Measurements from ENCODE around the gene RNF213. TPM values are rescaled to one million over a fixed set of nuclear protein-coding genes. Genes with fewer than 3 reads are reported as not detected.
"Not testable (repeated sequence)": the region's sequence is repeated elsewhere in the genome, so short reads cannot be mapped to it uniquely, and the experiment has no call there.

Gene RNF213
- total RNA-seq, 1 experiment from 2014 or later, result 117 TPM

- in situ Hi-C loops (cut with HindIII; ENCODE audit: low pct_unique_long_range_greater_than_20kb, low sequenced_read_pairs), result no loop called here
- DNase-seq (ENCODE audit: low read depth, low spot score), result no peak
These were observed 38.1 kb upstream of the RNF213 start for GRCh38 chr17:80222376-80223141.

DNA sequence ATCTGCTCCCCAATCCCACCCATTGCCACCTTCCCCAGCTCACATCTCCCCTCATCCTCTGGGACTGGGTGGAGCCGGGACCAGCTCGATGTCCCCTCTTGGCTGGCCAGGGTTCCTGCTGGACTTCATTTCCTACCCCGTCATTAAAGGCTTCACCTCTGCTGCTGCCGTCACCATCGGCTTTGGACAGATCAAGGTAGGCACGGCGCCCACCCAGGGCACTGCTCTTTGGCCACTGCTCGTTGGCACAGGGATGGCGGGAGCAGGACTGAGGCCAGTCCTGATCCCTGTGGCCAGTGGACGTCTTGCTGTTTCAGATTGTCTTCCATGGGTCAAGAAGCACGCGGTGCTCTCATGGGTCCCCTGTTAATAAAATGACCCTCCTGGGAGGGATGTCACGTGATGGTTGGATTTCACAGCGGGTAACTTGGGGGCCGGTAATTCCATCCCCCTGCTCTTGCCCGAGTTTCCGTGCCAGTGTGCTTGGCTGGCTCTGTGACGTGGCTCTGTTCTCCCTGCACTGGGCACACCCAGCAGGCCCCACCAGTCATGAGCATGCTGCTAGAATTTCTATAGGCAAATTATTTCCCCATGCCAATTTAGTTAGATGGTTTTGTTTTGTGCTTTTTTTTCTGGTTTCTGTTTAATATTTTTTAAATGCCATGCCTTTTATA lies 37.4 kb upstream of the RNF213 start:
- in situ Hi-C loops (cut with HindIII; ENCODE audit: low pct_unique_long_range_greater_than_20kb, low sequenced_read_pairs), result no loop called here
- no peak for DNase-seq (ENCODE audit: low read depth, low spot score)

DNA sequence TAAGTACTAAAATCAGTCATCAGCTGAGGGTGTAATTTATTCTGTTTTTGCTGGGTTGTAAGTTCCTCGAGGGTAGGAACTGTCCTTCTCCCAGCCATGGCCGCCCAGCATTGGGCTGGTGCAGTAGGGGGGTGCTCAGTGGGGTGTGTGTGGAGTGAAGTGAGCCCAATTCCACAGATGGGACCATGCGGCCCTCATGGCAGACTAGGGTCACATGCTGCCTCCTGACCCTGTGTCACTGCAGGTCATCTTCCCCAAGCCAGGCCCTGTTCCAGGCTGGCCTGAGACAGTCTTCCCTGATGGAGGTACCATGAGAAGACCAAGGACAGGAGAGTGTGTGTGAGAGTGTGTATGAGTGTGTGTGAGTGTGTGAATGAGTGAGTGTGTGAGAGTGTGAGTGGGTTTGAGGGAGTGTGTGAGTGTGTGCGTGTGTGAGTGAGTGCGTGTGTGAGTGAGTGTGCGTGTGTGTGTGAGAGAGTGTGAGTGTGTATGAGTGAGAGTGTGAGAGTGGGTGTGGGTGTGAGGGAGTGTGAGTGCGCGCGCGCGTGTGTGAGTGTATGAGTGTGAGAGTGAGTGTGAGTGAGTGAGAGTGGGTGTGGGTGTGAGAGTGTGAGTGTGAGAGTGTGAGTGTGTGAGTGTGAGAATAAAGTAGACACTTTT lies 36.7 kb upstream of the RNF213 start:
- in situ Hi-C loops (cut with HindIII; ENCODE audit: low pct_unique_long_range_greater_than_20kb, low sequenced_read_pairs), result no loop called here
- no peak for DNase-seq (ENCODE audit: low read depth, low spot score)

- in situ Hi-C loops (cut with HindIII; ENCODE audit: low pct_unique_long_range_greater_than_20kb, low sequenced_read_pairs), result no loop called here
- DNase-seq (ENCODE audit: low read depth, low spot score), result no peak
These were observed 36.0 kb upstream of the RNF213 start for GRCh38 chr17:80224683-80225082.

DNA sequence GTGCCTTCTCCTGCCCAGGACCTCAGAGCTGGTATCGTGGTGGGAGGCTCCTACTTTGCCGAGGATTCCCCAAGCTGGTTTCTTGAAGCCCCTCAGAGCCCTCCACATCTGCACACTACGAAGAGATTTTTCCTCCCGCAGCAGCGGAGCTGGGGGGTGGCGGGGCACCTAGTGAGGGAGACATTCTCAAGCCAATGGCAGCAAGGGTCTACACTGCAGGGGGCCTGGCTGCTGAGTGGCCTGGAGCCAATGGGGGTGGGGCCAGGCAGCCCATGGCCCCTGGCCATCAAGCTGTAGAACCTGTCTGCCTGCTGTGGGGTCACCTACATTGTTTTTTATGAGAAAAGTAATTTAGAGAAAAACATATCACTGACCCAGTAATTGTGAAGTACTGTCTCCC lies 35.4 kb upstream of the RNF213 start:
- in situ Hi-C loops (cut with HindIII; ENCODE audit: low pct_unique_long_range_greater_than_20kb, low sequenced_read_pairs), result no loop called here
- no peak for DNase-seq (ENCODE audit: low read depth, low spot score)

- in situ Hi-C loops (cut with HindIII; ENCODE audit: low pct_unique_long_range_greater_than_20kb, low sequenced_read_pairs), result no loop called here
- no peak for DNase-seq (ENCODE audit: low read depth, low spot score)
These were observed 33.5 kb upstream of the RNF213 start for GRCh38 chr17:80227156-80227555.

- in situ Hi-C loops (cut with HindIII; ENCODE audit: low pct_unique_long_range_greater_than_20kb, low sequenced_read_pairs), result no loop called here
- no peak for DNase-seq (ENCODE audit: low read depth, low spot score)
These were observed 33.0 kb upstream of the RNF213 start for GRCh38 chr17:80227666-80228065.

- no peak for DNase-seq (ENCODE audit: low read depth, low spot score)
- in situ Hi-C loops (cut with HindIII; ENCODE audit: low pct_unique_long_range_greater_than_20kb, low sequenced_read_pairs), result no loop called here
These were observed 32.2 kb upstream of the RNF213 start for GRCh38 chr17:80228477-80228876.

DNA sequence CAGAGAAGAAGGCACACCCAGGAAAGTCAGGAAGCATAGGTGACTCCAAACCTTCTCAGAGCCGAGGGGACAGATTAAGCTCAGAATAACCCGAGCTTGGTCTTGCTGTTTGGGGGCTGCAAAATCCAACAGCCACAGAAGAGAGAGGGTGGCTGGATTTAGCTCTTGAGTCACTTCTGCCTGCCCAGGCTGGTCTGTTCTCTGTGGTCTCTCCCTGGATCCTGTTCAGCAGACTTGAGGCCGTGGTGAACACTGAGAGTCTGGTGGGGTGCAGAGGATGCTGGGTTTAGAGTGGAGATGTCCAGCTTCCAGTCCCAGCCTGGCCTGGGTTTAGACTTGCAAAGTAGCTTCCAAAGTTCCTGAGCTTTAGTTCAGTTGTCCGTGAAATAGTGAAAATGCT lies 31.6 kb upstream of the RNF213 start:
- DNase-seq (ENCODE audit: low read depth, low spot score), result no peak
- in situ Hi-C loops (cut with HindIII; ENCODE audit: low pct_unique_long_range_greater_than_20kb, low sequenced_read_pairs), result no loop called here

DNA sequence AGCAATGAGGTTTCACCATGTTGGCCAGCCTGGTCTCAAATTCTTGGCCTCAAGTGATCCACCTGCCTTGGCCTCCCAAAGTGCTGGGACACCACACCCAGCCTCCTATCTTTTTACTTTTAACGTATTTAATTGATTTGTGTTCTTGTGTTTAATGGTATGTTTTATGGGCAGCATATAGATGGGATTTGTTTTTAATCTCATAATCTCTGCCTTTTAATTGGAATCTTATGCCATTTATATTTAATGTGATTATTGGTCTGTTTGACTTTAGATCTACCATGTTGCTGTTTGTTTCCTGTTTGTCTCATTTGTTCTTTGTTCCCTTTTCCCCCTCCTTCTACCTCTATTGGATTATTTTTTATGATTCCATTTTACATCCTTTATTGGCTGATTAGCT lies 28.2 kb upstream of the RNF213 start:
- DNase-seq (ENCODE audit: low read depth, low spot score), result no peak
- in situ Hi-C loops (cut with HindIII; ENCODE audit: low pct_unique_long_range_greater_than_20kb, low sequenced_read_pairs), result no loop called here

DNA sequence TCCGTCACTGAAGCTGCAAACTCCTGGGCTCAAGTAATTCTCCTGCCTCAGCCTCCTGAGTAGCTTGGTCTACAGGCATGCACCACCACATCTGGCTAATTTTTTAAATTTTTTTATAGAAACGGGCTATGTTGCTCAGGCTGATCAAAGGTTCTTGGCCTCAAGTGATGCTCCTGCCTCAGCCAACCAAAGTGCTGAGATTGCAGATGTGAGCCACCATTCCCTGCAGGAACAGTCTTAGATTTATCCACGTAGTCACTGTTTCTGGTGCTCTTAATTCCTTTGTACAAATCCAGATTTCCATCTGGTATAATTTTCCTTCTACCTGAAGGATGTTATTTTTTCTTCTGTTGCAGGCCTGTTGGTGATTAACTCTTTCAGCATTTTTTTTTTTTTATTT lies 27.4 kb upstream of the RNF213 start:
- no peak for DNase-seq (ENCODE audit: low read depth, low spot score)
- in situ Hi-C loops (cut with HindIII; ENCODE audit: low pct_unique_long_range_greater_than_20kb, low sequenced_read_pairs), result no loop called here

- DNase-seq (ENCODE audit: low read depth, low spot score), result no peak
- in situ Hi-C loops (cut with HindIII; ENCODE audit: low pct_unique_long_range_greater_than_20kb, low sequenced_read_pairs), result no loop called here
These were observed 23.7 kb upstream of the RNF213 start for GRCh38 chr17:80236911-80237310.

GRCh38 chr17:80237386-80237785 lies 23.3 kb upstream of the RNF213 start:
- no peak for DNase-seq (ENCODE audit: low read depth, low spot score)
- in situ Hi-C loops (cut with HindIII; ENCODE audit: low pct_unique_long_range_greater_than_20kb, low sequenced_read_pairs), result no loop called here

DNA sequence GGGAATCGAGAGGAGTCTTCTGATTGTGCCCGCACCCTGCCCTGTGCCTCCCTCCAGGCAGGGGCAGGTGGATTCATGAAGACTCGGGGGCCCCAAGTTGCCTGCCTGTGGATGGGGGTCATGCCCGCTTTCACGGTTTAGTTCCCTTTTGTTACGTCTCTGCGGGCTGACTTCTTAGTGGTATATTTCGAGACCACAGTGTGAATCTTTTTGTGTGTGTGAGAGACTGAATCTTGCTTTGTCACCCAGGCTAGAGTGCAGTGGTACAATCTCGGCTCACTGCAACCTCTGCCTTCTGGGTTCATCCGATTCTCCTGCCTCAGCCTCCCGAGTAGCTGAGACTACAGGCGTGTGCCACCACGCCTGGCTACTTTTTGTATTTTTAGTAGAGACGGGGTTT lies 18.1 kb upstream of the RNF213 start:
- DNase-seq (ENCODE audit: low read depth, low spot score), result no peak
- in situ Hi-C loops (cut with HindIII; ENCODE audit: low pct_unique_long_range_greater_than_20kb, low sequenced_read_pairs), result no loop called here

DNA sequence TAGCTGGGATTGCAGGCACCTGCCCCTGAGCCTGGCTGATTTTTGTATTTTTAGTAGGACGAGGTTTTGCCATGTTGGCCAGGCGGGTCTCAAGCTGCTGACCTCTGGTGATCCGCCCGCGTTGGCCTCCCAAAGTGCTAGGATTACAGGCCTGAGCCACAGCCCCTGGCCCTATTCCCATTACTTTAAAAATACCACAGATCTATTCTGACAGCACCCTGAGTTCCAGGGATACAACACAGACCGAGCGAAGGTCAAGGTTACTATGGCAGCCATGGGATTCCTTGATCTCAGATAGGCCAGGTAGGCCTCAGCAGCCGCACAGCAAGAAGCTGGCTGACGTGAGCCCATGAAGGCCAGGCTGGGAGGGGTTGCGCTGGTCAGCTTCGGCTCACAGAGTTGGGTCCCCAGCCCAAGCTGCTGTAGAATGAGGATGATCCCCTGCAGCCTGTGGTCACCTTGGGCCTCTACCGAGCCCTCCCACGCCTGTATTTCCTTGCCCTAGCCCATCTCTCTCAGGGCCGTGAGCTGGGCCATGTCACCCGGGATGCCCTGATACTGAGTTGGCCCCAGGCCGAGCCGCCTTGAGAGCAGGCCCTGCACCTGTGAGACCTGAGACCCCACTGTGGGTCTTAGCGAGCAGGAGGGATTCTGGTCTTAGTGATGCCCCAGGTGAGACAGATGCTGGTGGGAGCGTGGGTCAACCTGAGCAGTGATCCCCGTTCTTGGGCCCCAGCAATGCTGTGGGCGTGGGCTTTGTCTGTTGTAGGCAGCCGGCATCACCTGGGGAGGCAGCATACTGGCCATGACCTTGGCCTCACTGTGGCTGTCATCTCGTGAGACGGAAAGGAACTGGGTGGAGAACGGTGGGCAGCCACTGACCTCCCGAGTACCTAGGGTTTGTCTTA lies 16.9 kb upstream of the RNF213 start:
- DNase-seq (ENCODE audit: low read depth, low spot score), result no peak
- in situ Hi-C loops (cut with HindIII; ENCODE audit: low pct_unique_long_range_greater_than_20kb, low sequenced_read_pairs), result no loop called here

- in situ Hi-C loops (cut with HindIII; ENCODE audit: low pct_unique_long_range_greater_than_20kb, low sequenced_read_pairs); DNase-seq (ENCODE audit: low read depth, low spot score): not testable (repeated sequence)
These were observed 16.2 kb upstream of the RNF213 start for GRCh38 chr17:80244448-80244847.

DNA sequence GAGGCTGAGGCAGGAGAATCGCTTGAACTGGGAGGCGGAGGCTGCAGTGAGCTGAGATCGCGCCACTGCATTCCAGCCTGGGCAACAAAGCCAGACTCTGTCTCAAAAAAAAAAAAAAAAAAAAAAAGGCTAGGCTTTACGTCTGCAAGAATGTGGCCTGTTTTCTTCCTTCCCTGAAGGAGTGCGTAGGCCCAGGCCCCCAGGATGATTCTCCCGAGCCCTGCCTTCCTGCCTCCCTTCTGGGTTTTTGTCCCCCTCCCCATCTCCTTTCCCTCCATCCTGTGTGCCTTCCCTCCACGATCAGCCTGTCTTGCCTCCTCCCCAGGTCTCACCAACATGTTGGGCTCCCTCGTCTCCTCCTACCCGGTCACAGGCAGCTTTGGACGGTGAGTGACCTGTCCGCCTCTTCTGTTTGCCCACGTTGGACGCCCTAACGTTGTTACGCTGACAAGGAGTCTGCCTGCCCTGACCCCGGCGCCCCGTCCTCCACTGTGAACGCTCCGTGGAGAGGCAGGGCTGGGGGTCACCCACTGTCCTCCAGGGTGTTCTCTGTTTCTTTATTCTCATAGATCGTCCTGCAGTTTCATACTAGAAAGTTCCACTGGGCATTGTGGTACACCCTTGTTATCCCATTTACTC lies 15.7 kb upstream of the RNF213 start:
- in situ Hi-C loops (cut with HindIII; ENCODE audit: low pct_unique_long_range_greater_than_20kb, low sequenced_read_pairs), result no loop called here
- DNase-seq (ENCODE audit: low read depth, low spot score), result no peak
